H1 (cell line): Measurements from ENCODE around the gene PRKCI. TPM values are rescaled to one million over a fixed set of nuclear protein-coding genes. Genes with fewer than 3 reads are reported as not detected.

Experiments used
- CTCF ChIA-PET: fragments of 300-600 bp; sonication (Branson Sonifier 250); formaldehyde crosslinking; loops from one replicate; lab custom pipeline; 2021; ENCODE audit not compliant: partially characterized antibody; lab: Charles Lee
- POLR2A ChIA-PET: fragments of 300-600 bp; sonication (Branson Sonifier 250); formaldehyde crosslinking; loops from one replicate; lab custom pipeline; 2021; ENCODE audit warnings: inconsistent platforms; ENCODE audit not compliant: partially characterized antibody; lab: Charles Lee
- DNase-seq, 2 experiments: peaks; one replicate each; pipeline versions ENCODE4 v3.0.0 to v3.0.0-alpha.2; 2010 to 2022; ENCODE audit warnings: low spot score in 2 of 2, low read depth in 1 of 2, mixed read lengths in 1 of 2
- FAIRE-seq: peaks from 2 replicates; lab custom pipeline; 2011; peaks lifted over from hg19 to GRCh38; lab: Jason Lieb, UNC
- H2AFZ ChIP-seq: 2 replicates; pipeline ENCODE4 v1.8.1; 2012; ENCODE audit warnings: low read length, inconsistent platforms
- H2AK5ac ChIP-seq: 2 replicates; pipeline ENCODE4 v1.6.1; 2013; ENCODE audit warnings: low read depth, low read length
- H2BK120ac ChIP-seq: replicated peaks from 2 replicates; pipeline ENCODE3; 2013; ENCODE audit warnings: low read depth, low read length, inconsistent platforms
- H2BK12ac ChIP-seq: 2 replicates; pipeline ENCODE4 v1.6.1; 2013; ENCODE audit warnings: low read depth, low read length
- H2BK15ac ChIP-seq: 2 replicates; pipeline ENCODE4 v1.6.1; 2013; ENCODE audit warnings: low read length
- H2BK20ac ChIP-seq: 2 replicates; pipeline ENCODE4 v1.6.1; 2013; ENCODE audit warnings: low read length
- H2BK5ac ChIP-seq: 2 replicates; pipeline ENCODE4 v1.6.1; 2013; ENCODE audit warnings: low read depth, low read length
- H3K14ac ChIP-seq: 2 replicates; pipeline ENCODE4 v1.6.1; 2013; ENCODE audit warnings: inconsistent platforms; ENCODE audit not compliant: insufficient read length
- H3K18ac ChIP-seq: 2 replicates; pipeline ENCODE4 v1.6.1; 2013; ENCODE audit warnings: low read length; ENCODE audit errors: extremely low read depth
- H3K23ac ChIP-seq: 2 replicates; pipeline ENCODE4 v1.6.1; 2013; ENCODE audit warnings: inconsistent platforms; ENCODE audit not compliant: insufficient read length
- H3K23me2 ChIP-seq: 2 replicates; pipeline ENCODE4 v1.6.1; 2013; ENCODE audit warnings: low read depth, low read length
- H3K27ac ChIP-seq: 2 replicates; pipeline ENCODE4 v1.6.1; 2011; ENCODE audit warnings: low read depth, low read length, inconsistent platforms
- H3K27me3 ChIP-seq, 4 experiments: replicated peaks in 1 of 4; 1 replicate in 1 of 4; 2 replicates in 3 of 4; pipeline versions ENCODE4 v1.6.1 to v1.8.1; 2011 to 2013; ENCODE audit warnings: low read length in 3 of 4, mild to moderate bottlenecking in 3 of 4, inconsistent platforms in 2 of 4, mixed read lengths in 2 of 4, moderate library complexity in 1 of 4; ENCODE audit not compliant: control insufficient read depth in 3 of 4, insufficient read depth in 3 of 4; ENCODE audit errors: extremely low read depth in 1 of 4
- H3K36me3 ChIP-seq, 4 experiments: 2 replicates each; pipeline versions ENCODE4 v1.6.1 to v1.8.1; 2011 to 2013; ENCODE audit warnings: mild to moderate bottlenecking in 4 of 4, low read length in 3 of 4, moderate library complexity in 2 of 4, control low read depth in 1 of 4, inconsistent platforms in 1 of 4; ENCODE audit not compliant: insufficient read depth in 4 of 4, control insufficient read depth in 2 of 4
- H3K4ac ChIP-seq: replicated peaks from 2 replicates; pipeline ENCODE3; 2013; ENCODE audit warnings: low read length, low read depth, mixed read lengths, inconsistent platforms; ENCODE audit not compliant: insufficient read length
- H3K4me1 ChIP-seq, 4 experiments: replicated peaks in 1 of 4; 1 replicate in 1 of 4; 2 replicates in 3 of 4; pipeline versions ENCODE4 v1.6.1 to v1.8.1; 2011 to 2013; ENCODE audit warnings: low read length in 3 of 4, inconsistent platforms in 2 of 4, mixed read lengths in 1 of 4; ENCODE audit not compliant: insufficient read depth in 4 of 4, control insufficient read depth in 3 of 4
- H3K4me2 ChIP-seq, 2 experiments: 2 replicates each; pipeline versions ENCODE4 v1.6.1 to v1.8.1; 2011 to 2013; ENCODE audit warnings: low read depth in 2 of 2, low read length in 2 of 2, control low read depth in 1 of 2, inconsistent platforms in 1 of 2, mild to moderate bottlenecking in 1 of 2; ENCODE audit not compliant: insufficient read depth in 1 of 2
- H3K4me3 ChIP-seq, 4 experiments: fragments of 200-600, 300-600 bp in 1 of 4; sonication (generic), shearing (Covaris generic), sonication (Bioruptor Twin) in 1 of 4; 2 replicates each; pipeline versions ENCODE4 v1.5.1 to v1.8.1; 2011 to 2016; ENCODE audit warnings: low read length in 4 of 4, low read depth in 3 of 4, control low read depth in 2 of 4, inconsistent platforms in 2 of 4, mild to moderate bottlenecking in 2 of 4, mixed read lengths in 1 of 4, moderate library complexity in 1 of 4; ENCODE audit not compliant: insufficient read depth in 2 of 4; ENCODE audit errors: extremely low read depth in 1 of 4
- H3K56ac ChIP-seq: replicated peaks from 2 replicates; pipeline ENCODE3; 2013; ENCODE audit warnings: low read depth, mild to moderate bottlenecking, mixed read lengths, low read length, inconsistent platforms; ENCODE audit not compliant: insufficient read length
- H3K79me1 ChIP-seq: 2 replicates; pipeline ENCODE4 v1.6.1; 2013; ENCODE audit warnings: low read depth, low read length, control low read depth
- H3K79me2 ChIP-seq, 2 experiments: 2 replicates each; pipeline versions ENCODE4 v1.6.1 to v1.8.1; 2012 to 2013; ENCODE audit warnings: low read length in 2 of 2, mild to moderate bottlenecking in 2 of 2, inconsistent platforms in 1 of 2; ENCODE audit not compliant: insufficient read depth in 2 of 2, control insufficient read depth in 1 of 2
- H3K9ac ChIP-seq, 4 experiments: replicated peaks in 1 of 4; 1 replicate in 1 of 4; 2 replicates in 3 of 4; pipeline versions ENCODE4 v1.6.1 to v1.8.1; 2011 to 2013; ENCODE audit warnings: low read depth in 3 of 4, low read length in 3 of 4, control low read depth in 2 of 4, mild to moderate bottlenecking in 2 of 4, moderate library complexity in 2 of 4, inconsistent platforms in 1 of 4; ENCODE audit errors: extremely low read depth in 1 of 4
- H3K9me3 ChIP-seq, 2 experiments: 2 replicates each; pipeline versions ENCODE4 v1.6.1 to v1.8.1; 2012 to 2013; ENCODE audit warnings: mild to moderate bottlenecking in 2 of 2, moderate library complexity in 2 of 2, control low read depth in 1 of 2, inconsistent platforms in 1 of 2, low read depth in 1 of 2, low read length in 1 of 2, mixed read lengths in 1 of 2; ENCODE audit not compliant: insufficient read depth in 2 of 2
- H4K20me1 ChIP-seq, 2 experiments: replicated peaks in 1 of 2; 2 replicates each; pipeline versions ENCODE3 to v1.8.1; 2011 to 2013; ENCODE audit warnings: inconsistent platforms in 2 of 2, low read length in 2 of 2, mild to moderate bottlenecking in 1 of 2; ENCODE audit not compliant: insufficient read depth in 2 of 2, control insufficient read depth in 1 of 2
- H4K5ac ChIP-seq: 2 replicates; pipeline ENCODE4 v1.6.1; 2013; ENCODE audit warnings: low read length, low read depth, mixed read lengths, inconsistent platforms; ENCODE audit not compliant: insufficient read length
- H4K8ac ChIP-seq: 2 replicates; pipeline ENCODE4 v1.8.0; 2013; ENCODE audit warnings: mild to moderate bottlenecking, moderate library complexity, low read length, inconsistent platforms; ENCODE audit not compliant: insufficient read depth; ENCODE audit errors: extremely low read depth
- H4K91ac ChIP-seq: replicated peaks from 2 replicates; pipeline ENCODE3; 2013; ENCODE audit warnings: low read length, mixed read lengths, inconsistent platforms; ENCODE audit not compliant: insufficient read length
- TBP ChIP-seq: IDR thresholded peaks from 2 replicates; pipeline ENCODE4 v1.6.1; 2011; ENCODE audit warnings: low read depth, low read length, improper control_type of control experiment
- WGBS, 2 experiments: shearing (Covaris generic) in 1 of 2; methylation state at CpG; one replicate each; pipeline versions ENCODE4 v1.1.6 to v1.1.7; 2013 to 2015; ENCODE audit warnings: low lambda C conversion rate in 2 of 2, mixed read lengths in 2 of 2, inconsistent platforms in 1 of 2, low coverage in 1 of 2, missing lambda C conversion rate in 1 of 2; ENCODE audit not compliant: insufficient replicate concordance in 2 of 2, insufficient coverage in 1 of 2, insufficient read length in 1 of 2; ENCODE audit errors: extremely low coverage in 1 of 2, missing lambda C conversion rate in 1 of 2; 5-methylcytosine and 5-hydroxymethylcytosine counted together
- polyA plus RNA-seq, 7 experiments: library from polyadenylated mRNA; depleted of rRNA in 3 of 7; stranded (reverse) in 5 of 7; unstranded in 2 of 7; fragments of >200 nt in 5 of 7; fragments of 200-250 nt in 2 of 7; gene quantifications; 1 replicate in 5 of 7; 2 replicates in 1 of 7; 4 replicates in 1 of 7; pipeline versions ENCODE4 v1.2.1 to v1.2.3, GENCODE V29; 2011 to 2013; ENCODE audit warnings: missing spikeins in 2 of 7, mixed read lengths in 2 of 7
- total RNA-seq: library from RNA; stranded (reverse); fragmentation: NEBNext Ultra II Directional; extraction: Animal tissue kit (Norgen Biotek cat#: 25700); gene quantifications from 2 replicates; pipeline ENCODE4 v1.2.1, GENCODE V29; 2021
- TF ChIP-seq, protein P1 (sequence below): IDR thresholded peaks from 2 replicates; pipeline ENCODE4 v1.6.1; 2011; ENCODE audit warnings: low read depth, mild to moderate bottlenecking, low read length; ENCODE audit not compliant: insufficient read depth

Gene PRKCI
- total and polyA plus RNA-seq, 2 of the 8 experiments (the other 6 are each of a cell fraction or from before 2014, with no cell fraction given): 24.3 to 100.0 TPM

DNA sequence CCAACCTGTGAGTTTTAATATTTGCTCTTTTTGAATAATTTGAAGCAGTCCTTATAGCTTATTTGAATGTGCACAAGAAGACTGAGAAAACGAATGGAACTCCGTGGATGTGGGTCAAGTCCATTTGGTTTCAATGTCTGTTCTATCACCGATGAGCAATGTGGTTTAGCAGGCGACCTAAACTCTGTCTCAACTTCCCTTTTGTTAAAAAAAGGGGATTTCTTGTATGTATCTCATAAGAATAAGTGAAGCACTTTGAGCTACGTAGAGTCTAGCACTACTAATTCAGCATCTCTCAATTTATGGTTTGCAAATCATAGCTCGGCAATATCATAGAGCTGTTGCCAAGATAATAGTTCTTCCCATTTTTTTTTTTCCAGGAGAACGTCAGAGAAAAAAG is 130.7 kb downstream of the PRKCI start:
- no peak overlapping the region for H3K4me3 ChIP-seq
- no peak overlapping the region for H3K56ac ChIP-seq
- no peaks in the 10 kb centered on the region for H4K20me1 ChIP-seq
- H2BK12ac ChIP-seq: no peak overlapping the region
- WGBS, 2 experiments: 84% methylated on average over 7 of the region's 7 CpGs; no CpG with 5 or more reads in 1 of the 2 experiments
- no peaks in the 10 kb centered on the region for H3K79me2 ChIP-seq
- no peak overlapping the region for H3K4me2 ChIP-seq
- H2BK5ac ChIP-seq: no peak overlapping the region
- FAIRE-seq: no peak
- no peak overlapping the region for H3K18ac ChIP-seq
- DNase-seq: no peak
- ChIA-PET CTCF (interaction anchor here (1.2 to 1.6 kb wide), 5 partner anchors 14 to 457 kb away, joined by 3 to 6 read pairs (median 4); no protein-coding TSS in a partner anchor), POLR2A (interaction anchor here (1.1 kb wide), 1 partner anchor 10 kb away, joined by 3 read pairs; no protein-coding TSS in a partner anchor)
- no peaks in the 10 kb centered on the region for H3K36me3 ChIP-seq
- no peaks in the 10 kb centered on the region for H3K27me3 ChIP-seq
- no peak overlapping the region for H3K14ac ChIP-seq
- H4K5ac ChIP-seq: no peak overlapping the region
- peaks cover 3% of the 10 kb centered on the region; the same call in 1 of the 2 replicates for H3K23me2 ChIP-seq
- H3K79me1 ChIP-seq: no peaks in the 10 kb centered on the region
- no peak overlapping the region; the same call in 1 of the 2 replicates for H2BK20ac ChIP-seq
- TF ChIP-seq, protein P1, sequence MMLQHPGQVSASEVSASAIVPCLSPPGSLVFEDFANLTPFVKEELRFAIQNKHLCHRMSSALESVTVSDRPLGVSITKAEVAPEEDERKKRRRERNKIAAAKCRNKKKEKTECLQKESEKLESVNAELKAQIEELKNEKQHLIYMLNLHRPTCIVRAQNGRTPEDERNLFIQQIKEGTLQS: no peak
- TF ChIP-seq TBP: no peak
- H3K9ac ChIP-seq: no peak overlapping the region
- H3K9me3 ChIP-seq: no peaks in the 10 kb centered on the region
- no peak overlapping the region for H2BK15ac ChIP-seq
- peaks cover 0 to 13% (median 6%) of the 10 kb centered on the region in 4 experiments; a peak in 3 of 7 replicates for H3K4me1 ChIP-seq
- H2AFZ ChIP-seq: no peak overlapping the region
- H2BK120ac ChIP-seq: peak overlapping the region; percentile 75
- no peak overlapping the region for H3K23ac ChIP-seq
- H3K4ac ChIP-seq: no peak overlapping the region
- peak overlapping the region; percentile 22 for H4K91ac ChIP-seq
- H3K27ac ChIP-seq: no peak overlapping the region
- no peak overlapping the region for H2AK5ac ChIP-seq
- H4K8ac ChIP-seq: no peak overlapping the region
